ENCODE results near the gene HELZ. TPM values are rescaled to one million over a fixed set of nuclear protein-coding genes. Genes with fewer than 3 reads are reported as not detected.
"Not testable (repeated sequence)": the region's sequence is repeated elsewhere in the genome, so short reads cannot be mapped to it uniquely, and the experiment has no call there.

HELZ gene
- total RNA-seq, 1 donor from 2014 or later, result 88.9 TPM

GRCh38 chr17:67119102-67119501, 125.9 kb downstream of the HELZ start:
- no peak for DNase-seq (ENCODE audit: low read depth)

- no peak for DNase-seq (ENCODE audit: low read depth)
Measured at GRCh38 chr17:67116045-67116575, 128.9 kb downstream of the HELZ start.

DNA sequence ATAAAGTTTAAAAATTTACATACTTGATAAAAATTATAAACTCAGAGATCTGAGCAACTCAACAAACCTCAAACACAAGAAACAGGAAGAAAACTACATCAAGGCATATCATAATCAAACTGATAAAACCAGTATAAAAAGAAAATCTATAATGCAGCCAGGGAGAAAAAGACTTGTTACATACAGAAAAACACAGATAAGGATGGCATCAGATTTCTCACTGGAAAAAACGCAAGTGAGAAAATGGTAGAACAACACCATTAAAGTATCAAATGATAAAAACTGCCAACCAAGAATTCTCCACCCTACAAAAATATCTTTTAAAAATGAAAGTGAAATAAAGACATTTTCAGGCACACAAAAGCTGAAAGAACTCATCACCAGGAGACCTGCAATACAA, 129.6 kb downstream of the HELZ start:
- no peak for DNase-seq (ENCODE audit: low read depth)

- DNase-seq (ENCODE audit: low read depth), result no peak
Measured at GRCh38 chr17:67113486-67113885, 131.5 kb downstream of the HELZ start.

DNA sequence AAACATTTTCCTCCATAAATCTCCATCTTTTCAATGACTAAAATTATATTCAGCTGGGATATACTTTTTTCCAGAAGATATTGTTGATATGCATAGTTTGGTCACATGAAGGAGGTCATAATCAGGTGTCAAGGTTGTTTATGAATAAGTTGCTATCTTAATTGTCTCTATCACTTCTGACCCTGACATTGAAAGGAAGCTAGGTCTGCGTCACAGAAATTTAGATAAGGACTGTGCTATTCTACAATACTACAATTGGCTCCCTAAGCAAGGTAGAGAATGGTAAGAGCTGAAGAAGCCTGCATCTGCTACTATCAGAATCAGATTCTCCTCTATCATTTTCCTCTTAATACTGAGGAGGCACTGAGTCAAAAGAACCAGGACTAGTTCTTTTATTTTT, 133.2 kb downstream of the HELZ start:
- no peak for DNase-seq (ENCODE audit: low read depth)

- DNase-seq (ENCODE audit: low read depth), result no peak
Measured at GRCh38 chr17:67111327-67111726, 133.7 kb downstream of the HELZ start.

- DNase-seq (ENCODE audit: low read depth), result no peak
Measured at GRCh38 chr17:67110619-67111018, 134.4 kb downstream of the HELZ start.

DNA sequence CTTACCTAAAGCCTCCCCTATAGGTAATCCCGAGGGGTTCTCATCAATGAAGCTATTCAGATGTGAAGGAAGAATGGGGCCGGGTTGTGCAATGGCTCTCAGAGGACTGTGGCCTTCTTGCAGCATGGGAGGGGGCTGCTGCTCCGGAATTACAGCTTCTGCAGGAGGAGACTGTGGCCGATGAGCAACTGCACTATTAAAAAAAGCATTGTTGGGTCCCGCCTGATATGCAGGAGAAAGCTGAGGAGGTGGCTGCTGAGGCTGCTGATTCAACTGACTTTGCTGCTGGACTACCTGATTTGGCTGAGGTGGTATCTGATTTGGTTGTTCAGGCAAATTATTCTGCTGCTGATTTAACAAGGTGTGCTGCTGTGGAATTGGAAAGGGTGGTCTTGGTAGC, 135.9 kb downstream of the HELZ start:
- no peak for DNase-seq (ENCODE audit: low read depth)

- DNase-seq (ENCODE audit: low read depth), result peak; percentile 11
Measured at GRCh38 chr17:67107811-67108775, 136.9 kb downstream of the HELZ start.

DNA sequence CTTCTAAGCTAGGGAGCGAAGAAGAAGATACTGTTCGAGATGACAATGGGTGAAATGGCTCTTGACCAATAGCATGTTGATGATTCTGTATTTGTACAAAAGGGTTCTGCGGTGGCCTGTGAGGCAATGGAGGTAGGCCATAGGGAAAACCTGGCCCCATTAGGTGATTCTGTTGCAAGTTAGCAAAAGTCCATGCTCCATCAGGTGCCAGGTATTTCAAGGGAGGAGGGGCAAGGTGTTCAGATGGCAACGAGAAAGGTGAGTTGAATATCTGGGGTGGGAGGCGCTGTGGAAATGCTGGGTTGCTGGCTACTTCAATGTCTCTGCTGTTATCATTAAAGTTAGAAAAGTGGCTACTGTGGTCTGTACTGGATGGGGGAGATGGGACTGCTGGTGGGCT, 137.8 kb downstream of the HELZ start:
- DNase-seq (ENCODE audit: low read depth), result no peak

- DNase-seq (ENCODE audit: low read depth), result no peak
Measured at GRCh38 chr17:67105213-67105612, 139.8 kb downstream of the HELZ start.

- DNase-seq (ENCODE audit: low read depth), result not testable (repeated sequence)
Measured at GRCh38 chr17:67104641-67105040, 140.4 kb downstream of the HELZ start.

DNA sequence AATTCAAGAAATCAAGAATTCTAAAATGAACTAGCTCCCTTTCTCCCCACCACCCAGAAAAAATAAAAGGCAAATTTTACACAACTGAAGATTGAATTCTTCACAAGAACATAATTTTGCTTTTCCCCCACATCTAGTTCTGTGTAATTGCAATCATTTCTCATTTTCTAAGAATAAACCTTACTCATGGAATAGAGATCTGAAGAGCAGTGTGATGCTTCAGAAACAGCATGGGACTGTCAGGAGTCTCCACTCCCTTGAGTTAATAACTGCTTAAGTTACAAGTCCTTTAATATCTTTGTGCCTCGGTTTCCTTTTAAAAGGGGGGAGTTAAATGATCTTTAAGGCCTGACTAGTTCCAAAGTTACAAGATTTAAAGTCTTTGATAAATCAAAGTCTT, 147.0 kb downstream of the HELZ start:
- DNase-seq (ENCODE audit: low read depth), result no peak

GRCh38 chr17:67096609-67097008, 148.4 kb downstream of the HELZ start:
- DNase-seq (ENCODE audit: low read depth), result no peak

GRCh38 chr17:67095803-67096202, 149.2 kb downstream of the HELZ start:
- peak; percentile 82 for DNase-seq (ENCODE audit: low read depth)

DNA sequence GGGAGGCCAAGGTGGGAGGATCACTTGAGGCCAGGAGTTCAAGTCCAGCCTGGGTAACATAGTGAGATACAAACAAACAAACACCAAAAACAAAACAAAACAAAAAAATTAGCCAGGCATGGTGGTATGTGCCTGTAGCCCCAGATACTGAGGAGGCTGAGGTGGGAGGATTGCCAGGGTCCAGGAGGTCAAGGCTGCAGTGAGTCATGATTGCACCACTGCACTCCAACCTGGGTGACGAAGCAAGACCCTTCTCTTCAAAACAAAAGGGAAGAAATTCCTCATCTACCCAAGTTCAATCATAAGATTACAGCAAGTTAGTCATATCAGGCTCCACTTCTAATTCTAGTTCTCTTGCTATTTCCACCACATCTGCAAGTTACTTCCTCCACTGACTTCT, 149.7 kb downstream of the HELZ start:
- DNase-seq (ENCODE audit: low read depth), result peak; percentile 96

- DNase-seq (ENCODE audit: low read depth), result no peak
Measured at GRCh38 chr17:67093348-67093747, 151.6 kb downstream of the HELZ start.

DNA sequence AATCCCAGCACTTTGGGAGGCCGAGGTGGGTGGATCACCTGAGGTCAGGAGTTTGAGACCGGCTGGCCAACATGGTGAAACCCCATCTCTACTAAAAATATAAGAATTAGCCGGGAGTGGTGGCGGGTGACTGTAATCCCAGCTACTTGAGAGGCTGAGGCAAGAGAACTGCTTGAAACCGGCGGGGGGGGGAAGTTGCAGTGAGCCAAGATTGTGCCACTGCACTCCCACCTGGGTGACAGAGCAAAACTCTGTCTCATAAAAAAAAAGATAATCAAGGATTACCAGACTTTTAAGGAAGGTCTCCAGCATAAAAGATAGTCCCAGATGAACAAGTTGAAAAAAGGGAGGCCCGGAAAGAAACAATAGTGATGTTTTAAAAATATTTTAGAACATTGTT, 152.3 kb downstream of the HELZ start:
- DNase-seq (ENCODE audit: low read depth), result not testable (repeated sequence)

GRCh38 chr17:67092291-67092690, 152.7 kb downstream of the HELZ start:
- DNase-seq (ENCODE audit: low read depth), result no peak

GRCh38 chr17:67090341-67090740, 154.7 kb downstream of the HELZ start:
- DNase-seq (ENCODE audit: low read depth), result no peak

GRCh38 chr17:67088639-67089038, 156.4 kb downstream of the HELZ start:
- DNase-seq (ENCODE audit: low read depth), result no peak

GRCh38 chr17:67085406-67085805, 159.6 kb downstream of the HELZ start:
- no peak for DNase-seq (ENCODE audit: low read depth)

- no peak for DNase-seq (ENCODE audit: low read depth)
Measured at GRCh38 chr17:67082107-67082506, 162.9 kb downstream of the HELZ start.

Data from renal cortical epithelial cell (primary cell).